Endothelial cell of umbilical vein (primary cell): ENCODE results near the gene SYTL2. TPM values are rescaled to one million over a fixed set of nuclear protein-coding genes. Genes with fewer than 3 reads are reported as not detected.
A peak's percentile ranks its signal among the peaks of the same experiment; 100 is the strongest.

Source experiments
- BruUV-seq: library from RNA; stranded (reverse); fragments of 400-500 nt; replicated peaks from 2 replicates; lab custom pipeline; 2021; lab: Mats Ljungman, UMichigan
- CTCF ChIA-PET: fragments of 300-600, 350-600 bp; sonication (Branson Sonifier 250); formaldehyde crosslinking; loops from one replicate; lab custom pipeline; 2021; ENCODE audit warnings: antibody characterized with exemption, inconsistent platforms; lab: Charles Lee
- POLR2A ChIA-PET: fragments of 300-600, 350-600 bp; sonication (Branson Sonifier 250); formaldehyde crosslinking; loops from one replicate; lab custom pipeline; 2021; ENCODE audit warnings: antibody characterized with exemption, inconsistent platforms; lab: Charles Lee
- DNase-seq: peaks from one replicate; pipeline ENCODE4 v3.0.0-alpha.2; 2011; ENCODE audit warnings: low read depth, low spot score
- FAIRE-seq: peaks from 2 replicates; lab custom pipeline; 2011; peaks lifted over from hg19 to GRCh38; lab: Jason Lieb, UNC
- H2AFZ ChIP-seq: 2 replicates; pipeline ENCODE4 v1.6.0; 2012; ENCODE audit warnings: low read depth, low read length, control low read depth, inconsistent platforms
- H3K27ac ChIP-seq: 2 replicates; pipeline ENCODE4 v1.5.1; 2011; ENCODE audit warnings: low read depth, mild to moderate bottlenecking, control low read depth, low read length, moderate library complexity; ENCODE audit not compliant: insufficient read depth
- H3K27me3 ChIP-seq, 2 experiments: 2 replicates each; pipeline versions ENCODE4 v1.6.0 to v1.6.1; 2011; ENCODE audit warnings: low read length in 2 of 2, mixed read lengths in 1 of 2; ENCODE audit not compliant: control insufficient read depth in 2 of 2, insufficient read depth in 2 of 2
- H3K36me3 ChIP-seq, 2 experiments: 2 replicates in 1 of 2; 3 replicates in 1 of 2; pipeline ENCODE4 v1.5.1; 2011; ENCODE audit warnings: low read length in 2 of 2, mild to moderate bottlenecking in 1 of 2, moderate library complexity in 1 of 2; ENCODE audit not compliant: control insufficient read depth in 2 of 2, insufficient read depth in 2 of 2; ENCODE audit errors: extremely low read depth in 1 of 2
- H3K4me1 ChIP-seq: 3 replicates; pipeline ENCODE4 v1.5.1; 2011; ENCODE audit warnings: mild to moderate bottlenecking, low read length; ENCODE audit not compliant: control insufficient read depth, insufficient read depth; ENCODE audit errors: extremely low read depth
- H3K4me2 ChIP-seq: 2 replicates; pipeline ENCODE4 v1.6.1; 2011; ENCODE audit warnings: low read length, control low read depth, mixed read lengths; ENCODE audit not compliant: insufficient read depth
- H3K4me3 ChIP-seq, 3 experiments: fragments of 200-600 bp in 1 of 3; sonication (generic), shearing (Covaris generic) in 1 of 3; replicated peaks in 1 of 3; 2 replicates each; pipeline ENCODE4 v1.5.1; 2011 to 2016; ENCODE audit warnings: control low read depth in 3 of 3, low read length in 3 of 3, mild to moderate bottlenecking in 2 of 3, inconsistent platforms in 1 of 3, low read depth in 1 of 3, moderate library complexity in 1 of 3; ENCODE audit not compliant: insufficient read depth in 1 of 3
- H3K79me2 ChIP-seq: 2 replicates; pipeline ENCODE4 v1.6.0; 2012; ENCODE audit warnings: low read length, inconsistent platforms; ENCODE audit not compliant: control insufficient read depth, insufficient read depth
- H3K9ac ChIP-seq: replicated peaks from 2 replicates; pipeline ENCODE3; 2011; ENCODE audit warnings: low read length, control low read depth; ENCODE audit not compliant: insufficient read depth; ENCODE audit errors: extremely low read depth
- H3K9me1 ChIP-seq: replicated peaks from 3 replicates; pipeline ENCODE4 v1.6.0; 2011; ENCODE audit warnings: mild to moderate bottlenecking, low read length; ENCODE audit not compliant: control insufficient read depth, insufficient read depth; ENCODE audit errors: extremely low read depth
- H3K9me3 ChIP-seq: replicated peaks from 2 replicates; pipeline ENCODE4 v1.5.1; 2012; ENCODE audit warnings: low read length, inconsistent platforms; ENCODE audit not compliant: control insufficient read depth, insufficient read depth
- H4K20me1 ChIP-seq: replicated peaks from 2 replicates; pipeline ENCODE3; 2011; ENCODE audit warnings: mild to moderate bottlenecking, low read length; ENCODE audit not compliant: control insufficient read depth, insufficient read depth; ENCODE audit errors: extremely low read depth
- EZH2 ChIP-seq: IDR thresholded peaks from 2 replicates; pipeline ENCODE4 v1.6.1; 2012; ENCODE audit warnings: borderline replicate concordance, low read depth, mild to moderate bottlenecking, moderate library complexity, low read length, inconsistent platforms; ENCODE audit not compliant: severe bottlenecking
- FOS ChIP-seq: IDR thresholded peaks from 2 replicates; pipeline ENCODE4 v1.6.1; 2011; ENCODE audit warnings: mild to moderate bottlenecking, low read length, moderate library complexity, borderline replicate concordance; ENCODE audit not compliant: insufficient read depth
- GATA2 ChIP-seq: IDR thresholded peaks from 2 replicates; pipeline ENCODE4 v1.7.0; 2011; ENCODE audit warnings: low read depth, mild to moderate bottlenecking, moderate library complexity, mixed read lengths, low read length; ENCODE audit not compliant: insufficient read length, insufficient read depth
- JUN ChIP-seq: IDR thresholded peaks from 2 replicates; pipeline ENCODE4 v1.6.1; 2011; ENCODE audit warnings: borderline replicate concordance, low read depth; ENCODE audit not compliant: insufficient read length, insufficient read depth
- MYC ChIP-seq: IDR thresholded peaks from one replicate; pipeline ENCODE4 v1.6.1; 2011; ENCODE audit warnings: mild to moderate bottlenecking, low read depth, low read length
- POLR2A ChIP-seq: IDR thresholded peaks from 2 replicates; pipeline ENCODE4 v1.6.1; 2012; ENCODE audit warnings: low read depth, mild to moderate bottlenecking, control low read depth, low read length
- POLR2AphosphoS5 ChIP-seq: IDR thresholded peaks from 2 replicates; pipeline ENCODE4 v1.6.1; 2012; ENCODE audit warnings: low read depth, mild to moderate bottlenecking, control low read depth, low read length, moderate library complexity; ENCODE audit not compliant: insufficient read depth
- dilution Hi-C: fragments of 300-500 bp; cut with MboI; formaldehyde crosslinking; loops from one replicate; pipeline ENCODE4 v1.15.0; 2019; ENCODE audit warnings: low sequenced_read_pairs; ENCODE audit not compliant: extremely low pct_ligation_motif_present
- intact Hi-C: fragments of 100-400 bp; cut with micrococcal nuclease; formaldehyde crosslinking; loops from one replicate; pipeline ENCODE4 v1.10.0; 2022
- polyA plus RNA-seq, 4 experiments: library from polyadenylated mRNA; depleted of rRNA in 3 of 4; stranded (reverse) in 3 of 4; unstranded in 1 of 4; fragments of >200 nt; gene quantifications; 2 replicates each; pipeline versions ENCODE4 v1.2.1 to v1.2.3, GENCODE V29; 2011 to 2012; ENCODE audit warnings: missing spikeins in 1 of 4
- total RNA-seq: library from RNA; stranded (reverse); gene quantifications from 2 replicates; pipeline ENCODE4 v1.2.3, GENCODE V29; 2021
- TF ChIP-seq, protein P1 (sequence below): IDR thresholded peaks from 2 replicates; pipeline ENCODE4 v1.6.1; 2011; ENCODE audit not compliant: insufficient read depth, insufficient read length
- TF ChIP-seq, protein P2 (sequence below), 2 donors: IDR thresholded peaks; 1 replicate in 1 of 2; 2 replicates in 1 of 2; pipeline ENCODE4 v1.5.1; 2011; ENCODE audit warnings: low read length in 2 of 2, mild to moderate bottlenecking in 2 of 2, moderate library complexity in 2 of 2, control low read depth in 1 of 2, inconsistent platforms in 1 of 2, low read depth in 1 of 2; ENCODE audit not compliant: insufficient read depth in 1 of 2; ENCODE audit errors: extremely low read depth in 1 of 2

Gene SYTL2
- total and polyA plus RNA-seq, 2 donors (not counting 3 experiments of a cell fraction or from before 2014, with no cell fraction given), result 1.4 to 2.4 TPM

DNA sequence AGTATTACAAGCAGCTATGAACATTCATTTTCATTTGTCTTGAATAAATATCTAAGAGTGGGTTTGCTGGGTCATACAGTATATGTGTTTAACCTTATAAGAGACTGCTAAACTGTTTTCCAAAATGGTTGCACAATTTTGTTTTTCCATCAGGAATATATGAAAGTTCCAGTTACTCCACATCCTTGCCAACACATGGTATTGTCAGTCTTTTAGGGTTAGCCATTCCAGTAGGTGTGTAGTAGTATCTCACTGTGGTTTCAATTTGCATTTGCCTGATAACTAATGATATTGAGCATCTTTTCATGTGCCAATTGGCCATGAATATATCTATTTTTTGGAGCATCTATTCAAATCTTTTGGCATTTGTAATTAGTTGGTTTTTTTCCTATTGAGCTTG is 36.5 kb upstream of the SYTL2 start:
- Histone ChIP-seq H3K79me2 (no peaks in the 10 kb centered on the region), H3K9me1 (no peaks in the 10 kb centered on the region), H3K9ac (no peak overlapping the region), H3K27ac (no peak overlapping the region), H3K36me3 (no peaks in the 10 kb centered on the region), H2AFZ (no peak overlapping the region), H3K27me3 (no peaks in the 10 kb centered on the region), H3K4me3 (no peak overlapping the region), H4K20me1 (no peaks in the 10 kb centered on the region), H3K4me1 (peaks cover 3% of the 10 kb centered on the region), H3K9me3 (no peaks in the 10 kb centered on the region), H3K4me2 (no peak overlapping the region)
- BruUV-seq, result no TSS peak
- dilution Hi-C loops (no loop called here), intact Hi-C loops (no loop called here)
- FAIRE-seq (no peak), DNase-seq (no peak)
- TF ChIP-seq EZH2 (no peak), POLR2AphosphoS5 (no peak), GATA2 (no peak)
- TF ChIP-seq, protein P1, sequence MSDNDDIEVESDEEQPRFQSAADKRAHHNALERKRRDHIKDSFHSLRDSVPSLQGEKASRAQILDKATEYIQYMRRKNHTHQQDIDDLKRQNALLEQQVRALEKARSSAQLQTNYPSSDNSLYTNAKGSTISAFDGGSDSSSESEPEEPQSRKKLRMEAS, result no peak
- CTCF ChIA-PET, result interaction anchor here (1.1 to 1.4 kb wide), 2 partner anchors 155 to 194 kb away, joined by 3 to 6 read pairs; no protein-coding TSS in a partner anchor
- POLR2A ChIA-PET, result no interaction called here

DNA sequence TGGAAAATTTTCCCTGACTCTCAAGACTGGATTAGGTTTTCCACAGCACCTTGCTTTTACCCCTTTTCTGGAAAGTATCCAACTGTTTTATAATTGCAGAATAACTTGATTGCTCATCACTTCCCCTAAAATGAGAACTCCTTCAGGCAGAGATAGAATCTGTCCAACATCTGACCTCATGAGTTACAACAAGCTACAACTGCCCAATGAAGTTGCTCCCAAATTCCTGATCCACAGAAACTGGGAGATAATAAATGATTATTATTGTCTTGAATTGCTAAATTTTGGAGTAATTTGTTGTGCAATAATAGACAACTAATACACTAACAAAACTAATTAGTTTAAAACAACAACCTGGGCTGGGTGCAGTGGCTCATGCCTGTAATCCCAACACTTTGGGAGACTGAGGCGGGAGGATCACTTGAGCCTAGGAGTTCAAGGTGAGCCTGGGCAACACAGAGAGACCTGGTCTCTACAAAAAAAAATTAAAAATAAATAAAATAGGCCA is 34.2 kb upstream of the SYTL2 start:
- TF ChIP-seq FOS (peak; percentile 10), EZH2 (no peak), POLR2A (no peak), GATA2 (peak; percentile 46), POLR2AphosphoS5 (no peak), MYC (no peak), JUN (no peak)
- TF ChIP-seq, protein P1, result no peak
- TF ChIP-seq, protein P2, sequence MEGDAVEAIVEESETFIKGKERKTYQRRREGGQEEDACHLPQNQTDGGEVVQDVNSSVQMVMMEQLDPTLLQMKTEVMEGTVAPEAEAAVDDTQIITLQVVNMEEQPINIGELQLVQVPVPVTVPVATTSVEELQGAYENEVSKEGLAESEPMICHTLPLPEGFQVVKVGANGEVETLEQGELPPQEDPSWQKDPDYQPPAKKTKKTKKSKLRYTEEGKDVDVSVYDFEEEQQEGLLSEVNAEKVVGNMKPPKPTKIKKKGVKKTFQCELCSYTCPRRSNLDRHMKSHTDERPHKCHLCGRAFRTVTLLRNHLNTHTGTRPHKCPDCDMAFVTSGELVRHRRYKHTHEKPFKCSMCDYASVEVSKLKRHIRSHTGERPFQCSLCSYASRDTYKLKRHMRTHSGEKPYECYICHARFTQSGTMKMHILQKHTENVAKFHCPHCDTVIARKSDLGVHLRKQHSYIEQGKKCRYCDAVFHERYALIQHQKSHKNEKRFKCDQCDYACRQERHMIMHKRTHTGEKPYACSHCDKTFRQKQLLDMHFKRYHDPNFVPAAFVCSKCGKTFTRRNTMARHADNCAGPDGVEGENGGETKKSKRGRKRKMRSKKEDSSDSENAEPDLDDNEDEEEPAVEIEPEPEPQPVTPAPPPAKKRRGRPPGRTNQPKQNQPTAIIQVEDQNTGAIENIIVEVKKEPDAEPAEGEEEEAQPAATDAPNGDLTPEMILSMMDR (IDR thresholded peaks at IDR 0.05; ENCODE audit: extremely low read depth in 1 of 2, insufficient read depth in 1 of 2, low read depth in 1 of 2, low read length in 2 of 2), result no peak
- no peak for DNase-seq

More for the DNA sequence above, 34.2 kb upstream of the SYTL2 start:
- no peak overlapping the region for H2AFZ ChIP-seq
- FAIRE-seq, result no peak
- no peak overlapping the region for H3K4me2 ChIP-seq
- no peaks in the 10 kb centered on the region for H3K79me2 ChIP-seq
- H3K9me3 ChIP-seq, result no peaks in the 10 kb centered on the region
- BruUV-seq, result no TSS peak
- H3K4me1 ChIP-seq, result peaks cover 3% of the 10 kb centered on the region
- dilution Hi-C loops (no loop called here), intact Hi-C loops (no loop called here)
- POLR2A ChIA-PET, result no interaction called here
- no peak overlapping the region for H3K4me3 ChIP-seq
- no peak overlapping the region for H3K27ac ChIP-seq
- no peaks in the 10 kb centered on the region for H3K36me3 ChIP-seq
- CTCF ChIA-PET, result interaction anchor here (1.1 to 1.8 kb wide), 2 partner anchors 10 to 16 kb away, joined by 3 to 10 read pairs; partner anchors contain the start of gene CCDC83
- H4K20me1 ChIP-seq, result no peaks in the 10 kb centered on the region
- no peaks in the 10 kb centered on the region for H3K9me1 ChIP-seq
- no peak overlapping the region for H3K9ac ChIP-seq
- no peaks in the 10 kb centered on the region for H3K27me3 ChIP-seq
